GM12874 (cell line): ENCODE results near the gene ARV1.

Experiments used
- TF ChIP-seq, protein P1 (sequence below): IDR thresholded peaks from 2 replicates; pipeline ENCODE4 v1.5.1; 2011; ENCODE audit warnings: low read depth, mild to moderate bottlenecking, control low read depth, low read length, moderate library complexity; ENCODE audit not compliant: insufficient read depth

The ARV1 gene

DNA sequence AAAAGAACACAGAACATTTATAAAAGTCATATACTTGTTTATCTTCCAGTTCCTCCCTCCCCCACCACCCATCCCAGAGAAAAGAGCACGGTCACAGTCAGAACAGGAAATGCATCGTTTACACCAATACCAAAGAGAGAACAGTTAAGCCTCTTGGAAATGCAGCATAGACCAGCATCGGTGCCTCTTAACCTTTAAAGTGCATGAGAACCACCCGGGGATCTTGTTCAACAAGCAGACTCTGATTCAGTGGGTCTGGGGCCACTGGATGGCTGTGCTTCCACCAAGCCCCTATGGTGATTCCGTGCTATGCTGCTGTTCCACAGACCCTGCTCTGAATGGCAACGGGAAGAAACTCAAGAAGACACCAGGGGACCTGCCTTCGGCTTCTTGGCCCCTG, 41.9 kb downstream of the ARV1 start:
- TF ChIP-seq, protein P1, sequence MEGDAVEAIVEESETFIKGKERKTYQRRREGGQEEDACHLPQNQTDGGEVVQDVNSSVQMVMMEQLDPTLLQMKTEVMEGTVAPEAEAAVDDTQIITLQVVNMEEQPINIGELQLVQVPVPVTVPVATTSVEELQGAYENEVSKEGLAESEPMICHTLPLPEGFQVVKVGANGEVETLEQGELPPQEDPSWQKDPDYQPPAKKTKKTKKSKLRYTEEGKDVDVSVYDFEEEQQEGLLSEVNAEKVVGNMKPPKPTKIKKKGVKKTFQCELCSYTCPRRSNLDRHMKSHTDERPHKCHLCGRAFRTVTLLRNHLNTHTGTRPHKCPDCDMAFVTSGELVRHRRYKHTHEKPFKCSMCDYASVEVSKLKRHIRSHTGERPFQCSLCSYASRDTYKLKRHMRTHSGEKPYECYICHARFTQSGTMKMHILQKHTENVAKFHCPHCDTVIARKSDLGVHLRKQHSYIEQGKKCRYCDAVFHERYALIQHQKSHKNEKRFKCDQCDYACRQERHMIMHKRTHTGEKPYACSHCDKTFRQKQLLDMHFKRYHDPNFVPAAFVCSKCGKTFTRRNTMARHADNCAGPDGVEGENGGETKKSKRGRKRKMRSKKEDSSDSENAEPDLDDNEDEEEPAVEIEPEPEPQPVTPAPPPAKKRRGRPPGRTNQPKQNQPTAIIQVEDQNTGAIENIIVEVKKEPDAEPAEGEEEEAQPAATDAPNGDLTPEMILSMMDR, result no peak

DNA sequence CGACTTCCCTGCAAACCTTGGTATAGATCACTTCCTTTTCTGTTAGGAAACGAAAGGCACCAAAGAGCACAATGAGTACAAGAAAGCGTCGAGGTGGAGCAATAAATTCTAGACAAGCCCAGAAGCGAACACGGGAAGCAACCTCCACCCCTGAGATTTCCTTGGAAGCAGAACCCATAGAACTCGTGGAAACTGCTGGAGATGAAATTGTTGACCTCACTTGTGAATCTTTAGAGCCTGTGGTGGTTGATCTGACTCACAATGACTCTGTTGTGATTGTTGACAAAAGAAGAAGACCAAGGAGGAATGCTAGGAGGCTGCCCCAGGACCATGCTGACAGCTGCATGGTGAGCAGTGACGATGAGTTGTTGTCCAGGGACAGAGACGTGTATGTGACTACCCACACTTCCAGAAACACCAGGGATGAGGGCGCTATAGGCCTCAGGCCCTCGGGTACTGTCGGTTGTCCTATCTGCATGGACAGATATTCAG, 42.7 kb downstream of the ARV1 start:
- TF ChIP-seq, protein P1, result no peak

GRCh38 chr1:231023150-231023549, 44.3 kb downstream of the ARV1 start:
- TF ChIP-seq, protein P1, result no peak

GRCh38 chr1:231026576-231026975, 47.7 kb downstream of the ARV1 start:
- TF ChIP-seq, protein P1, result no peak

DNA sequence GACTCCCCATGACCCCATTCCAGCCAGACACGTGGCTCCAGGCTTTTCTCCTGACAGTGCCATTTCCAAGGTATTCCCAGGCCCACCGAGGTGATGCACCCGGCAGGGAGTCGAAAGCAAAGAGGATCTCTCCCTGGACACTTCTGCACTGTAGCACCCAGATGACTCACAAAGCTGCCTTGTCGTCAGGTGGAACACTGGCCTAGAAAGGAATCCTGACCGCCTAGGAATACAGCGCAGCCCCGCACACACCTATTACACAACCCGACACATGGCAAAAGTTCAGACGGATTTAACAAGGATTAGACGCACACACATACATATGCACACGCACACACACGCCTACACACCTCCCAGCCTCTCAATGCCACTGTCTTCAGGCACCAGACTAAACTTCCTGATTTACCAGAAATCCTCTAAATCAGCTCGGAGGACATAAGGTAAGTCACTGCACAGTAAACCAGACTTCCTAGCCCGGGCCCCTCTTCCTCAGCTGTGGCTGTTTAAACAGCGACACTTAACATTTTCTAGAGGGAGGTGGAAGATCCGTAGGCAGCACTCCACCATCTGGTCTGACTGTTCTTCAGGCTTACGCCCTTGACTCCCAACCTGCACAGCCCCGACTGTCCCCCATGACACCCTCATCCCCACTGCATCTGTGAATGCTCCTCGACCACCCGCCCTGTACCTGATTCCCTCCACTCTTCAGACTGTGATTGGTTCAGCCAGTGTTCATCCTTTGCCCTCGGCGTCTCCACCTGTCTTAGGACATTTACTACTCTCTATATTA, 48.4 kb downstream of the ARV1 start:
- TF ChIP-seq, protein P1, result no peak

DNA sequence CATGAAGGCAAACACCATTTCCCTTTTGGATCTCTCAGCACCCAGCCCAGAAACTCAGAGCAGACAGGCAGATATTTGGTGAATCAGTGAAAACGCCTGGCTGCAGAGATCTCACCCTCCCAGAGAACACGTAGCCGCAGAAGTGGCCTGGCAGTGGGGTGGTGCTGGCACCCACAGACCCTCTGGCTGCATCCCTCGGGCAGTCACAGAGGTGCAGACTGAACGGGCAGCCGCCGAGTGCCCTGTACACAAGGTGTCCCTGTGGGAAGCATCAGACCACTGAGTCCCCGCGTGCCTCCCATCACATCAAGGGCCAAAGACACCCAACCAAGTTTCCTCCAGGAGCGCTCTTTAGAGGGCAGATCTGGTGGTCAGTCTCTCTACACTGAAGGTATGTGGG, 49.1 kb downstream of the ARV1 start:
- TF ChIP-seq, protein P1, result no peak

GRCh38 chr1:231028682-231029081, 49.8 kb downstream of the ARV1 start:
- TF ChIP-seq, protein P1, result no peak
